ENCODE measurements around the gene SNRNP25. TPM values are rescaled to one million over a fixed set of nuclear protein-coding genes. Genes with fewer than 3 reads are reported as not detected.

Gene SNRNP25
- total RNA-seq, 2 experiments from 2014 or later: 107 to 112 TPM

DNA sequence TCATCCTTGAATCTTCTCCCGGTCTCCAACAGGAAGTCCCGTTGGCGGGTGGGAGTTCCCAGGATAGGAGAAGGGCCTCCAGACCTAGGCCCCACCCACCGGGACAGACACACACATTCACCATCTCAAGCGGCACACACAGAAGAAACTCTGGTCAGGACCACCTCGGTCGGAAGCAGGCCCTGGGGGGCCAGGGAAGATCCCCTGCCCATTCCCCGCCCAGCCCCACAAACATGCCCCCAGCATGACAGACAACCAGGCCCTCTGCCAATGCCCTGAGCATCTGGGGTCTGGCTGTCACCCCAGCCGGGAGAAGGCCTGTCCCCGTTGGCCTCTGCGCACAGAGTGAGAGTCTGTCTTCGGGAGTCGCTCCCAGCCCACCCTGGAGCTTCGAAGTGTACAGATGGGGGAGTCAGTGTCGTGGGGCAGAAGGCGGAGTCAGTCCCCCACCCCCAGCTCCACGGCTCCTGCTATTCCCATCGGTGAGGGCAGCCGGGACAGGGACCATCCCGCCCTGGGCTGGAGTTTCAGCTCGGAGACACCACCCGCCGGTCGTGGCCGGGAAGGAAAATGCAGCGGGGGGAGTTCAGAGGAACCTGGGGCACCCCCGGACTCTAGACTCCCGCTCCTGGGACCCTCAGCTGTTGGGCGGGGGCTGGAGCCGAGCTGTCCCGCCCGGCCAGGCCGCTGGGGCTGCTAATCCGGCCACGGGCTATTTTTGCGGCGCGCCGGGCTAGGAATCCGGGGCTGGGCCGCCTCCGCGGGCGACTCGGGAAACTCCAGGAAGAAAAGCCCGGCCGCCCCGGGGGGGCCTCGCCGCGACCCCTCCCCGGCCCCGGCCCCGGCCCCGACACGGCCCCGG lies 18.1 kb downstream of the SNRNP25 start:
- POLR2A ChIA-PET: interaction anchor here (0.6 kb wide), 1 partner anchor 77 kb away, joined by 3 read pairs; no protein-coding TSS in a partner anchor
- CTCF ChIA-PET: interaction anchor here (0.6 to 10.9 kb wide), 5 partner anchors 13 to 913 kb away, joined by 3 to 238 read pairs (median 3); no protein-coding TSS in a partner anchor

DNA sequence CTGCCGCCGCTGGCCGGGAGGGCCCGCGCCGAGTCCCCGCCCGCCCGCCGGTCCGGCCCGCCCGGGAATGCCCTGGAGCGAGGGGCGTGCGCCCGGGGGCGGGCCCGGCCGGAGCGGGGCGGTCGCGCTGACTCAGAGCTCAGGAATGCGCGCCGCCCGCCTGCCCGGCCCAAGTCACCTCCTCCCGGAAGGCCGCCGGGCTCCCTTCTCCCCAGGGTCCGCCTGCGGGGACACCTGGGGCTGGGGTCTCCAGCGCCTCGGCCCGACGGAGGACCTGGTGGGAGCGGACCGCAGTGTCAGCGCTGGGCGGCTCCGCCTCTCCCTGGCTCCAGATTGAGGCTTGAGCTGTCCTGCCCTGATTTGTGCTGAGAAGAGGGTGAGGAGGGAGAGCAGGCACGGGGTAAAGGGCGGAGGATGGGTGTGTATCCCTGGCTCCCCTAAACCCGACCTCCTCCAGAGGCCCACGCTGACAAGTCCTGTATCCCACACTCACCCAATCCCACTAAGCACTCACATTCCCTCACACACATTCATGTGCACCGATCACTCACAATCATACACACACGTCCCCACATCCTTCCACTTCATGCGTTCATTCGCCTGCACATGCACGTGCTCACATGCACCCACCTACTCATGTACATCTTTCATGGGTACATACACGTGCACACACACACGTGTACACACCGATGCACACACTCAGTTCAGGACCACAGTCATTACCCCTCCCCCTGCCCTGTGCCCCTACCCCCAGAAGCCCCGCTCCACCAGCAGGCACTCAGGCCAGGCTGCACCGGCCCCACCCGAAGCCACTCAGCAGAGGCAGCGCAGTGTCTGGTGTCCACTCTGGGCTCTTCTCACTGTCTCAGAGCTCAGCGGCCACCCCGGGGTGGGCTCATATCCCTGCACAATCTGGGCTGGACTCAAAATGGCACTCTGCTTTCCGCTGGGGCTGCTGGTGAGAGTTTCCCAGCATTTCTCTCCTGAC lies 19.2 kb downstream of the SNRNP25 start, which contains the start of gene RHBDF1:
Gene RHBDF1, minus strand, starts transcription at position 71 of the 988 bp plus-strand sequence. CDS start 7,616 bp downstream, outside the sequence.
- ChIA-PET POLR2A (no interaction called here), CTCF (interaction anchor here (1.0 to 10.9 kb wide), 4 partner anchors 12 to 109 kb away, joined by 3 to 238 read pairs (median 4); no protein-coding TSS in a partner anchor)

DNA sequence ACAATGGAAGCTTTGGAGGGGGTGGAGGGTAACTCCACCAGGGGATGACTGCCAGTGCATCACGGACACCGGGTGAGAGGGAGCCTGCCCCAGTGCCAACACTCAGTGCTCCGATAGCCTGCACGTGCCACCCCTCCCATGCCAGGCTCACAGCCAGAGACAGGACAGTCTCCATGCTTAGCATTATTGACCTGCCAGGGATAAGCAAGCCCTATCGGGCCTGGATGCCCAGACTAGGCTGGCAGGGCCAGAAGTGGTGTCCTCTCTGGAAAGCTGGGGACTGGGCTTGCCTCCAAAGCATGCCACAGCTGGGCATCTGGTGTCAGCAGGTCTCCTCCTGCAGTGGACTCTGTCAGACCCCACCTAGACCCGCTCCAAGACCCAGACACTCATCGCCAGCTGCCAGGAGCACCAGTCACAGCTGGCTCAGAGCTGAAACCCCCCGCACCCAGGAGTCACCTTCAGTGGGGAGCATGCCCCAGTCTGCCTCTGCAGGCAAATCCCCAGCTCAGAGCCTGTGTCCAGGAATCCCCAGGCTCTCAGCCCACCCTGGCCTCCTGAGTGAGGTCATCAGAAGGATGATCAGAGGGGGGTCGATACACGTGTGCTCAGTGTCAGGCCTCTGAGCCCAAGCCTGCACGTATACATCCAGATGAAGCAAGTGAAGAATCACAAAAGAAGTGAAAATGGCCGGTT lies 20.6 kb downstream of the SNRNP25 start:
- ChIA-PET CTCF (interaction anchor here (1.0 to 2.7 kb wide), 3 partner anchors 9 to 33 kb away, joined by 3 to 27 read pairs (median 5); no protein-coding TSS in a partner anchor), POLR2A (no interaction called here)

DNA sequence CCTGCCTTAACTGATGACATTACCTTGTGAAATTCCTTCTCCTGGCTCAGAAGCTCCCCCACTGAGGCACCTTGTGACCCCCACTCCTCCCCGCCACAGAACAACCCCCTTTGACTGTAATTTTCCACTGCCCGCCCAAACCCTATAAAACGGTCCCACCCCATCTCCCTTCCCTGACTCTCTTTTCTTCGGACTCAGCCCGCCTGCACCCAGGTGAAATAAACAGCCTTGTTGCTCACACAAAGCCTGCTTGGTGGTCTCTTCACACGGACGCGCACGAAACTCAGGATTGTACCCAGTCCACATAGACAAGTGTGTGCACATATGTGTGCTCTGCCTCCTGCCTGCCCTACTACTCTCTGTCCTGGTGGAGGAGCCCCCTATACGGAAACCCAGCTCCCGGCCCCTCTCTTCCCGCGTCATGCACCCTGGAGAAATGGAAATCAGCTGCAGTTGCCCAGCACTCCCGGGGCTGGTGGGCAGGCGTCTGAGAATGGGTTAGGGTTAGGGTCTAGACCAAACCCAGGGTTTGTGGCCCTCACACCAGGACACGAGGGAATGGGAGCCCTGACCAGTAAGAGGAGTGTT lies 21.2 kb downstream of the SNRNP25 start:
- ChIA-PET CTCF (interaction anchor here (0.6 to 2.7 kb wide), 4 partner anchors 9 to 32 kb away, joined by 3 to 27 read pairs (median 4); no protein-coding TSS in a partner anchor), POLR2A (no interaction called here)

DNA sequence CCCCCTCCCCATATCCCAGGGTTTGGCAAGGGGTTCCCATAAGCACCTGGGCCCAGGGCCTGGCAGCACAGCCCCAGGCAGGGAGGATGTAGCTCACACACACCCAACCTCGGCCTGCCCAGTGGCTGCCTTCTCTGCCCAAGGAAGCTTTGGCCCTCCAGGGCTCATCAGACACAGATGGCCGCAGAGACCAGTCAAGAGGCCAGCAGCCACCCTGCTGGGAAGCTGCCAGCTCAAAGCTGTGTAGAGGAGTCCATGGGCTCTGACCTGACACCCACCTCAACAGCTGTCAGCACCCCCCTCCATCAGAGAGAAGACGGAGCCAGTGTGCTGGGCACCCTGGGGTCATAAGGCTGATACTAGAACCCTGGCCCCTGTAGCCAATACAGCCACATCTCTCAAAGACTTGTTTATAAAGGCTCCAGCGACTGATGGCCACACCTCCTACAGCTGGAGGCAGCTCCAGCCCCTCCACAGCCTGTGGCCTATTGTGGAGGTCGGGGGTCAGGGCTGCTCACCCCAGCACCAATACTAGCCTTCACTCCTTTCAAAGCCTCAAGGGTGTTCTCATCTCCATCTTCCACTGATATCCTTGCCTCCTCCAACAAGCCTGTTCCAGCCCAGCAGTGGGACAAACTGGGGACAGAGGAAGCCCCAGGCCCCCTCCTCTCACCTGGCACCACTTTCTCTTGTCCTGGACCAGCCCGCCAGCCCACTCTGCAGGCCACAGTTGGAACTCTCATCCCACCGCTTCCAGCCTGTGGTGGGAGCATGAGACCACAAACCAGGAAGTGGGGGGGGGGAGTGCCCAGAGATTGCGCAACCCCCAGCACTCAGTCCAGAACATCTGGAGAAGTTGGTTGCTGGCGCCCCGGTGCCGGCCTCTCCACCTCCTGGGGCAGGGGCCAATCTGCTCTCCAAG lies 22.2 kb downstream of the SNRNP25 start:
- ChIA-PET POLR2A (no interaction called here), CTCF (interaction anchor here (0.6 to 4.6 kb wide), 5 partner anchors 10 to 31 kb away, joined by 3 to 35 read pairs (median 27); no protein-coding TSS in a partner anchor)

DNA sequence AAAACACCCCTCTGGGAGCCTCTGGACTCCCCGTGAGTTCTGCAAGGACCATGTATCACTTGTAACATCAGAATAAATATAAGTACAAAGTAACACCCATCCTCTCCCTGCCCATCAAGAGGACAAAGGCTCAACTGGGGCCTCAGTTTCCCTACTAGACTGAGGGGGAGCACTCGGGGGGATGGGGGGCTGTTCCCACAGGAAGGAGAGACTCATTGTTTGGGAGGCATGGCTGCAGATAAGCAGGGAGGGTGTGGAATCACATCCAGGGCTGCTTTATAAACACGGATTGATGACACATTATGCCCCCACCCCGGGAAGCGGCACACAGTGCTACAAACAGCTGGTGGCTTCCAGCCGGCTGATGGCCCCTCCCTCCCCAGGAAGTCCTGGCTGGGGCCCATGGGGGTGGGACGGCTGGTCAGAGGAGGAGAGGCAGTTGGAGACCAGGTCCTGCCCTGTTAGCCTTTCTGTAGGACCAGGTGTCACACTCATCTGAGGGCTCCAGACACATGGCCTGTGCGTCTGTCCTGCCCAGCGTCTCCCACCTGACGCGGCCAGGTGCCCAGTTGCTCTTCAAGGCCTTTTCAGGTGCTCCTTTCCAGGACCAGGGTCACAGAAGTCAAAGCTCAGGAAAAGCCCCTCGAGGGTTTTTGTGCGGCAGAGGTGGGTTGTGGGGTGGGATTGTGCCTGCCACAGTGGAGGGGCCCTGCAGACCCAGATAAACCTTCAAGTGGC lies 23.1 kb downstream of the SNRNP25 start:
- ChIA-PET POLR2A (interaction anchor here (1.0 to 1.7 kb wide), 3 partner anchors 8 to 152 kb away, joined by 3 to 5 read pairs (median 3); no protein-coding TSS in a partner anchor), CTCF (interaction anchor here (1.4 to 4.6 kb wide), 3 partner anchors 11 to 41 kb away, joined by 3 to 35 read pairs (median 31); no protein-coding TSS in a partner anchor)

DNA sequence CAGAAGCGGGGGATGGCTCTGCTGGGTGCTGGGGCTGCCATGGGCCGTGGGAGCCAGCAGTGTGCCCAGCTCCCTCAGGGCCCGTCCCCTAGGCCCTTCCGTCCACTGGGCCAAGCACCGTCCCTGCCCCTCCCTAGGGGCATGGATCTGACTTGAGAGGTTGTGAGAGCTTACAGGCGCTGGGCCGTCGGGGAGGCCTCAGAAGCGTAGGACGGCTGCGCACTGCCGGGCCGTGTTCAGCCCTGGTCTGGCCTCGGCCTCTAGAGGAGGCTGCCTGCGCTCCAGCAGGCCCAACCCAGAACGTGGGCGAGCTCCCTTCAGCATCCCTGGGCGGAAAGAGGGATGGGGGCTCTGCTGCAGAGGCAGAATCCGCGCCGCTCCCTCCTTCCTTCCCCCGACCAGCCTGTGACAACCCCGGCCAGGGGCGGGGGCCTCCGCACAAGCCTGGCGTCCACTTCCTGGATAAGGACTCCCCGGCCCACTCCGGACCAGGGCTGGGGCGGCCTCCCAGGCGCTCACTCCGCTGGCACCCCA lies 23.7 kb downstream of the SNRNP25 start:
- ChIA-PET POLR2A (interaction anchor here (1.0 to 1.7 kb wide), 3 partner anchors 8 to 151 kb away, joined by 3 to 5 read pairs (median 3); no protein-coding TSS in a partner anchor), CTCF (interaction anchor here (1.4 to 4.6 kb wide), 3 partner anchors 12 to 40 kb away, joined by 3 to 35 read pairs (median 31); no protein-coding TSS in a partner anchor)

DNA sequence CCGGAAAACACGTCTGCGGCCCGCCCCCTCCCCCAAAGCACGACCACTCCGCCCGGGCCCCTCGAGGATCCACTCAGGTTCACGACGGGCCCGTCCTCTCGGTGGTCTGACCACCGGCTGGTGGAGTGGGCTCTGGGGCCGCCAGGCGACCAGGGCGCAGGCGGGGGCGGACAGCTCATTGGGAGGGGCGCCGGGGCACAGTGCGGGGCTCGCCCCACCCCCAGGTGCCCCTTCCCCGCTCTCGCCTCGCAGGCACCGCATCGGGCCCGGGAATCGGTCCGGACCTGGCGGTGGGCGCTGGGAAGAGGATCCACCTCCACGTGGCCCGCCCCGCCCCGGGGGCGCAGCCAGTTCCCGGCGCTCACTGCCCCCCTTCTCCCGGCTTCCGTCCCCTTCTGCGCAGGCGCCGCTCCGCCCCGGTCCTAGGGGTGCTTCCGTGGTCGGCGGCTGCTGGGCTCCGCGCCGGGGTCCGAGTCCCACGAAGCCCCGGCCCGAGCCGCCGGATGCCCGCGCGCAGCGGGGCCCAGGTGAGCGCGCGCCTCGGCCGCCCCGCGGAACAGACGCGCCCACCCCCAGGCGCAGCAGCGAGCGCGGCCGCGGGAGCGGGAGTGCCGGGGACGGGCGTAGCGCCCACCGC lies 24.3 kb downstream of the SNRNP25 start, which contains the start of gene MPG:
Gene MPG, plus strand, starts transcription at position 419 of the 637 bp plus-strand sequence. Its CDS starts 85 bp downstream, at position 504.
- CTCF ChIA-PET: interaction anchor here (0.8 to 4.6 kb wide), 4 partner anchors 12 to 40 kb away, joined by 3 to 35 read pairs (median 17); partner anchors contain the start of genes POLR3K and SNRNP25
- POLR2A ChIA-PET: interaction anchor here (1.0 to 1.7 kb wide), 3 partner anchors 9 to 151 kb away, joined by 3 to 5 read pairs (median 3); no protein-coding TSS in a partner anchor

DNA sequence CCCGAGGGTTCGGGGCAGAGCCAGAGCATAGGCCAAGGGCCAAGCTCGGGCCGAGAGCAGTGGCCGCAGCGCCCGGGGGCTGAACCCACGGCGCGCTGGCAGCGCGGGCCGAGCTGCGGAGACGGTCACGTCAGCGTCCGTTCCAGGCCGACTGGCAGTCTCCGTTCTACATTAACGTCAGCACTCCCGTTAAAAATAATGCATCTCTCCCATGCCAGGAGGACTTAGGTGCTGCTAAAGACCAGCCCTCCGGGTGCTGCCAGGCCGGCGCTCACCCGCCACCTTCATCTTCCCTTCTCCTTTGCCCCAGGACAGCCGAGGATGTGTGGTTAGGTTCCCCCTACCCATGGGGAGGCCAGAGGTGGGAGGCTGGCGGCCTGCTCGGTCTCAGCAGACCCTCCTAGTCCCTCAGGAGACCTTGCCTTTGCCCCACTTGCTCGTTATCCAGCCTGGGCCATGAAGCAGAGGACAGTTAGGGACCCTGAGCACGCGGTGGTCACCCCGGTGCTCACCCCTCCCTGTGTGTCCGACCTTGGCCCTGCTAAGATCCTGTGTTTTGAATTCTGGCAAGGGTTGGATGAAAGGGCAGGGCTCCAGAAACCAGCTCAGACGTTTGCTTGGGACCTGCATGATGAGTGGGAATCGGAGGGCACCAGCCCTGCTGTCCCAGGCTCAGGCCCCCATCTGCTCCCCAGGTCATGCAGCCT lies 25.0 kb downstream of the SNRNP25 start:
- POLR2A ChIA-PET: interaction anchor here (1.4 to 1.7 kb wide), 2 partner anchors 10 to 13 kb away, joined by 3 to 5 read pairs; no protein-coding TSS in a partner anchor
- CTCF ChIA-PET: interaction anchor here (0.8 to 4.6 kb wide), 4 partner anchors 13 to 39 kb away, joined by 3 to 35 read pairs (median 17); partner anchors contain the start of genes POLR3K and SNRNP25

DNA sequence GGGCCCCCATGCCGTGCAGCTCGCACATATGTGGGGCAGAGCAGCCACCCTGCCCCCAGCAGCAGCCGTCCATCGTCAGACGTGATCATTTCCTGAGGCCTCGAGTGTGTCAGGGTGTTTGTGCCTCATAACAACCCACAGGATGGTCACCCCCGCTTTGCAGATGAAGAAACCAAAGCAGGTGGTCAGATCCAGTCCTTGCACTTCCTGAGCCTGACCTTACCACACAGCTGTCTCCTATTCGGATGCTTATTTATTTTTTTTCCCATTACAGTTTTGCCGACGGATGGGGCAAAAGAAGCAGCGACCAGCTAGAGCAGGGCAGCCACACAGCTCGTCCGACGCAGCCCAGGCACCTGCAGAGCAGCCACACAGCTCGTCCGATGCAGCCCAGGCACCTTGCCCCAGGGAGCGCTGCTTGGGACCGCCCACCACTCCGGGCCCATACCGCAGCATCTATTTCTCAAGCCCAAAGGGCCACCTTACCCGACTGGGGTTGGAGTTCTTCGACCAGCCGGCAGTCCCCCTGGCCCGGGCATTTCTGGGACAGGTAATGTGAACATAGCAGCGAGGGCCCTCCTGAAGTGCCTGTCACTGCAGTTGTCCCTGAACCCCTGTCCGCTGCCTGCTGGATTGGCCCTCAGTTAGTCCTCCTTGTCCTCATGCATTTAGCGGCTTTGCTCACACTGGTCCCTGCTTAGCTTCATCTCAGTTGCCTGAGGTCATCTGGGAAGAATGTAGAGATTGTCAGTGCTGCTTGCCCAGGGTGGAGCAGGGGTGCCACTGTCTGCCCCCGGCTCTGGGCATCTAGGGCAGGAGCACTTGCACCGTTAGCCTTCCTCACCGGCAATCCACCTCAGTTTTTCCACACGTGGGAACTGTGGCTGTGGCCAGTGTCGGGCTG lies 25.8 kb downstream of the SNRNP25 start:
- ChIA-PET CTCF (interaction anchor here (0.8 to 4.6 kb wide), 3 partner anchors 14 to 26 kb away, joined by 3 to 35 read pairs (median 31); partner anchors contain the start of genes POLR3K and SNRNP25), POLR2A (no interaction called here)

DNA sequence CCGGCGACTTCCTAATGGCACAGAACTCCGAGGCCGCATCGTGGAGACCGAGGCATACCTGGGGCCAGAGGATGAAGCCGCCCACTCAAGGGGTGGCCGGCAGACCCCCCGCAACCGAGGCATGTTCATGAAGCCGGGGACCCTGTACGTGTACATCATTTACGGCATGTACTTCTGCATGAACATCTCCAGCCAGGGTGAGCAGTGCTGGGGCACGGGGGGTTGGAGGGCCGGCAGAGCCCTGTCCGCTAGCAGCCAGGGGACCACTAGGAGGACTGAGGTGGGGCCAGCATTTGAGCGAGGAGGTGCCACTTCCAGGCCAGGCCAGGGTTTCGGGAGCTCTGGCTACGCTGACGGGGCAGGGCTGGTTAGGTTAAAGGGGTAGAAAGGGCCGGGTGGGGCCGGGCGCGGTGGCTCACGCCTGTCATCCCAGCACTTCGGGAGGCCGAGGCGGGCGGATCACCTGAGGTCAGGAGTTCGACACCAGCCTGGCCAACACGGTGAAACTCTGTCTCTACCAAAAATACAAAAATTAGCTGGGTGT lies 29.5 kb downstream of the SNRNP25 start:
- ChIA-PET POLR2A (no interaction called here), CTCF (interaction anchor here (0.6 to 8.3 kb wide), 4 partner anchors 14 to 1246 kb away, joined by 3 to 49 read pairs (median 9); no protein-coding TSS in a partner anchor)

DNA sequence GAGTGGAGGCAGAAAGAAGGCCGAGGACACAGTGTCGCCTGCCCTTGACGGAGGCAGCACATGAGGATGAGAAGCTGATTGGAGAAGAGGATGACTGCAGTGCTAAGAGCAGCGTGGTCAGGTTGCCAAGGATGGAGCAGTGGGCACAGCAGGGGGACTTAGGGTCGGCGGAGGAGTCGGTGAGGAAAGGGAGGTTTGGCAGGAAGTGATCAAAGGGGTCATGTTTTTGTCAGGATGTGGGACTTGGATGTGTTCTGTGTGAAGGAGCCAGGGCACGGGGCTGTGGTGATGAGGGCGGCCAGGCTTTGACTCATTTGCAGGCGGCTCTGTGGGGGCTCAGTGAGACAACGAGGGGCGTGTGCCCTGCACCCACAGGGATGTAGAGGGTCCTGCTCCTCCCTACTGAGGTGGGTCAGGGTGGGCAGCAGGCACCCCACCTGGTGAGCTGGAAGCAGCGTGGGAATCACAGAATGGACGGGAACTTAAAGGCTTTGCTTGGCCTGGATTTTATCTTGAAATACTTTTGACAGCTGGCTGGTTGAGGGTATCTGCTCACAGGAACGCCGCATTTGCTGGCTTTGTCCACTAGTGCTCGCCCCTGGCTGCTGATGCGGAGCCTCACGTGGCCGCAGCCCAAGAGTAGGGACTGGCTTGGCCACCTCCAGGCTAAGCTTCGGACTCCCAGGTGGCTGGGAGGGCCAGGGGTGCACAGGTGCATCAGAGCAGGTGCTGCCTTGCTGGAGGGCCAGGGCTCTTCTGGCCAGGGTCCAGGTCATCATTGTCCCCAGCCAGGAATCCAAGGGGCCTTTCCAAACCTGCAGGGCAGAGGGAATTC lies 30.4 kb downstream of the SNRNP25 start:
- POLR2A ChIA-PET: no interaction called here
- CTCF ChIA-PET: interaction anchor here (0.5 to 8.3 kb wide), 9 partner anchors 9 to 1245 kb away, joined by 3 to 49 read pairs (median 3); partner anchors contain the start of gene RHBDF1
